Stimulated activated CD4-positive, alpha-beta T cell treated with anti-CD3 and anti-CD28 coated beads, Interleukin-4, amount 100 ng/mL, for 24 hours (primary cell): Measurements from ENCODE around the gene C2orf80.
"Not testable (repeated sequence)": the region's sequence is repeated elsewhere in the genome, so short reads cannot be mapped to it uniquely, and the experiment has no call there.

Source experiments
- DNase-seq: peaks from one replicate; pipeline ENCODE4 v3.0.0-alpha.2; 2020

Gene C2orf80

DNA sequence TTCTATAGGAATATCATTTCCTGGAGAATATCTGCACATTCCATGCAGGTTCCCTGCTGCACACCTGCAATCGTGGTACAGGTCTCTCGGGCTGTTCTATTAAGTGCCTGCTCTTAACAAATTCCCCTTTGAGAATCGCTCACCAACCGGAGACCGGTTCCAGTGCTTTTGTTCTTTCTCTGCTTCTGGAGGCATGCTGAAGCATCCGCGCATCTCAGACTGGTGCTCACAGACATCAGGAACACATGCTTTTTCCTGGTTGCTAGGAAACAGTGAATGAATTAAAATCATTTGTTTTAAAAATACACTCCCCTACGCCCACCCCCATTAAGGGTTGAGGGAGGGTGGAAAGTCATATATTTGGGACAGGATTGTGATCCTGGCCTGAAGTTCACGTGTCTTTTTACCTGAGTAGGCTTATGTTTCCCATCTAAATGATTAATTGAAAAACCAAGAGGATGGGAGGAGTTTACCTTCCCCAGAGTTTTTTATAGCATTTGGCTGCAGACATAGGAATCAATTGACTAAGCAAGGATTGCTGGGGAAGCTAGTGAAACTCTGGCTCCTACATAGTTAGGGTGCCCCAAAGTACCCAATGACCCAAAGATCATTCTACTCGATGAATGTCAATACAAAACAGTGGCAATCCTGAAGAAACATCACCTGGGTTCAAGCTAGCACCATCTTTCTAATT is at the start of gene C2orf80:
TSS of gene C2orf80 (minus strand) at position 221 of the 694 bp plus-strand sequence. CDS start 3,044 bp downstream, outside the sequence.
- DNase-seq, result no peak

GRCh38 chr2:208235860-208236259 is 46.0 kb upstream of the C2orf80 start:
- DNase-seq, result no peak

GRCh38 chr2:208234786-208235185 is 45.0 kb upstream of the C2orf80 start:
- no peak for DNase-seq

GRCh38 chr2:208228476-208228875 is 38.6 kb upstream of the C2orf80 start:
- no peak for DNase-seq

- no peak for DNase-seq
Observed at GRCh38 chr2:208227581-208228232, 37.9 kb upstream of the C2orf80 start.

DNA sequence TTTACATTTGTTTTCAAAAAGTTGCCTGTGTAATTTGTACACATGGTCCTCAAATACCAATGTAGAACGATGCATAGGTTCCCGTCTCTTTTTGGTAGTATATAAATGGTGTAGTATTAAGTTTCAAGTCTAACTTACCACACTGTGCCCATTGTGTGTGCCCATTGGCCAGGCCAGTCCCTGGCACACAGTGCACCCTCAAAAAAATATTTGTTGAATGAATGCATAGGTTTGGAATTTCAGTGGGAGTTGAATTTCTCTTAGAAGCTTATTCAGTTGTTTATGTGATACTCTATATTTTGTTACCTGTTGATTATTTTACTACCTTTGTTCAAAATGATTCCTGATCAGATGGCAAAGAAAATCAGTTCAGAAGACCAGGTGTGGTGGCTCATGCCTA is 35.0 kb upstream of the C2orf80 start:
- no peak for DNase-seq

GRCh38 chr2:208222351-208222750 is 32.5 kb upstream of the C2orf80 start:
- DNase-seq, result no peak

- not testable (repeated sequence) for DNase-seq
Observed at GRCh38 chr2:208221873-208222272, 32.0 kb upstream of the C2orf80 start.

DNA sequence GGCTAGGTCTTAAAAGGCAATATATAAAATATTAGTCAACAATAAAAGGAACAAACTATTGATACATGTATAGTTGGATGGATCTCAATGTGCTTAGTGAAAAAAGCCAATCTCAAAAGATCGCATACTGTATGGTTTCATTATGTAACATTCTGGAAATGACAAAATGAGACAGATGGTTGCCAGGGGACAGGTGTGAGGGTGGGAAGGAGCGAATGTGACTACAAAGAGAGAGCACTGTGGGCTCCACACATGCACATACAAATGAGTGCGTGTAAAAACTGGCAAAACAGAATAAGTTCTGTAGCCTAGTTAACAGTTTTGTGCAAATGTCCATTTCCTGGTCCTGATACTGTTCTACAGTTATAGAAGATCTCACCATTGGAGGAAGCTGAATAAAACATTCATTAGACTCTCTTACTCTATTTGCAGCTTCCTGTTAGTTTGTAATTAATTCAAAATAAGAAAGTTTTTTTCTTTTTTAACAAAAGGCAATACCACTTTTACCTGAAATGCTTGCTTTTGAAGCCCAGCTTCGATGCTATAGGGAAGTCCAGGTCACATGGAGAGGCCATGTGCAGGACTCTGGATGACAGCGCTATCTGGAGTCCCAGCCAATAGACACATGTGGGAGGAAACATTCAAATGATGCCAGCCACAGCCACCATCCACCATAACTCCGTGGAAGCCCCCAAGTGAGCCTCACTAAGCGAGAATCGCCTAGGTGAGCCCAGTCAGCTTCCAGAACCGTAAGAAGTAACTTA is 21.0 kb upstream of the C2orf80 start:
- DNase-seq, result no peak

- DNase-seq, result no peak
Observed at GRCh38 chr2:208208335-208209085, 18.7 kb upstream of the C2orf80 start.

DNA sequence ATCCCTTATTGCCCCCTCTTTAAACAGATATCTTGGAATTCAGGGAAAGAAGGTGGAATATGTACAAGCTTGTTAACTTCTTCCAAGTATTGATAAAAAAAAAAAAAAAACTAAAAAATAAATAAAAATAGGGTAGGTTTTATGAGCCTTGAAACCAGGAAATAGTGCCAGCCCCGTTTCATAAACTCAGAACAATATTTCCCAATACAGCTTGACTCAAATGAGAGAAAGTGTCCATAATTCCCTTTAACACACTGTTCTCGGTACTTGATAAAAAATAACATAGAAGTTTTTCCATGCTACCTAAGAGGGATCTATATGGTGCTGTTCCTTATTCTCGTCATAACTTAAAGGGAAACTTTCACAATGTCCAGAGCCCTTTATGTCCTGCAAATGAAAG is 17.9 kb upstream of the C2orf80 start:
- no peak for DNase-seq

DNA sequence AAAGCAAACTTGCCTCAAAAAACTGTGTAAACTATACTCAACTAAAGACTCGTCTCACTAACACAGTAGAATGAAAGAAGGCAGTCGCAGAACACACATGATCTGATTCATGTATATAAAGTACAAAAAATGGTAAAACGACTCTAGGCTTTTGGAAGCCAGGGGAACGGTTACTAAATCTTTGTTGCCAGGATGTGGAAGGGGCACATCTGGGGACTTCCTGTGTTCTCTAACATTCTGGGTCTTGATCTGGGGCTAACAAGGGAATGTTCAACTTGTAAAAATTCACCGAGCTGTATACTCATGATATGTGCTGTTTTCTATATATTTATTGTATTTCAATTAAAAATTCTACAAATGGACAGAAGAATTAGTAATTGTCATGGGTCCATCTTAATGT is 14.3 kb upstream of the C2orf80 start:
- DNase-seq, result no peak

DNA sequence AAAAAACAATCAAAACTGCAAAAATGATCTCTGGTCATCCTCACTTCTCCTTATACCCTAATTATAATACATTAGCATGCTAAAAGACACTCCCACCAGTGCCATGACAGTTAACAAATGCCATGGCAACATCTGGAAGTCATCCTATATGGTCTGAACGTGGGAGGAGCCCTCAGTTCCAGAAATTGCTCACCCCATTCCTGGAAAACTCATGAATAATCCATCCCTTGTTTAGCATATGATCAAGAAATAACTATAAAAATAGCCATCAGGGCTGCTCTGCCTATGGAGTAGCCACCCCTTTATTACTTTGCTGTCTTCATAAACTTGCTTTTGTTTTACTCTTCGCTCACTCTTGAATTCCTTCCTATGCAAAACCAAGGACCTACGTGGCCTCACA is 5.7 kb upstream of the C2orf80 start:
- DNase-seq, result no peak

DNA sequence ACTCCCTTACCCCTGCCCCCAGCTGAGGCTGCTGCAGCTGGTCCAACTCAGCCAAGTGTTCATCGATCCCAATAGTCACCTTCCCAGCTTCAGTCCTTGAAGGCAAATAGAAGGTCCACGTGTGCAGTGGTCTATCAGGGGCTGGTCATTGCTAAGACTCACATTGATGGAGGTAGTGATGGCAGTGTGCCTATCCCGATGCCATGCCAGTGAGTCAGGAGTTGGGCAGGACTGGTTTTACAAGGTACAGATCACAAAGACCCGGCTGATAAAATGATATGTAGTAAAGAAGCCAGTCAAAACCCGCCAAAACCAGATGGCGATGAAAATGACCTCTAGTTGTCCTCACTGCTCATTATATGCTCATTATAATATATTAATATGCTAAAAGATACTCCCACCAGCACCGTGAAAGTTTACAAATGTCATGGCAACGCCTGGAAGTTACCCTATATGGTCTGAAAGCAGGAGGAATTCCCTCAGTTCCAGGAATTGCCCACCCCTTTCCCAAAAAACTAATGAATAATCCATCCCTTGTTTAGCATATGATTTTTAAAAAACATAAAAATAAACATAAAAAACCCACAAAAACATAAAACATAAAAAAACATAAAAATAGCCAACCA is 2.9 kb upstream of the C2orf80 start:
- DNase-seq, result no peak

DNA sequence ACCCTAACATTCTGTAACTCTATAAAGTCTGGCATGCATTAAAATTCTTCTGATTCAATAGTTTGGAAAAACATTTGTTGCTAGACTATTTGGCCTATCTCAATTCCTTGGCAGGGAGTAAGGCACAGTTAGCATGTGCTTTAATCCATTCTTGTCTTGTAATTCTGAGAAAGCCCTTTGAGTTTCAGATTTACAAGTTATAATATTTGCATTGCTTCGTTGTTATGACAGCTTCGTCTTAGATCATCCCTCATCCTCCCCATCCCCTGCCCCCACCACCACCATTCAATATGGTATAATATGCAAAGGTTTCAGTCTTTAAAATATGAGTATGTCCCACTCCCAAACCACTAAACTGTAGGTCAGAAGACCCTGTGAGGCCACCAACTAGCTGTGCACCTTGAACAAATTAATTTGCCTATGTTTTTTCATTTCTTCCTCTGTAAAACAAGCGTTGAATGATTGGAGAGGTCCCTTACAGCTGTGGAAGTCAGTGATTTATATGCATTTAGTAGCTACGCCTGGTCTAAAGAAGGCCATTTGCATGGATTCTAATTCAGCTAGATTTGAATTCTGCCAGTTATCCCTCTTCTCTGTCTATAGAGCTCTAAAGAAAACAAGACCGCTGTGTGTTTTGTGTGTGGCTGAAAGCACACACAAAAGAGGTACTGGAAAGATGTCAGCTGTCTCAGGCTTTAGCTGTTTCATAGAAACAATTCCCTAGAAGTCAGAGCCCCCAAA is 591 bp downstream of the C2orf80 start:
- DNase-seq, result no peak

DNA sequence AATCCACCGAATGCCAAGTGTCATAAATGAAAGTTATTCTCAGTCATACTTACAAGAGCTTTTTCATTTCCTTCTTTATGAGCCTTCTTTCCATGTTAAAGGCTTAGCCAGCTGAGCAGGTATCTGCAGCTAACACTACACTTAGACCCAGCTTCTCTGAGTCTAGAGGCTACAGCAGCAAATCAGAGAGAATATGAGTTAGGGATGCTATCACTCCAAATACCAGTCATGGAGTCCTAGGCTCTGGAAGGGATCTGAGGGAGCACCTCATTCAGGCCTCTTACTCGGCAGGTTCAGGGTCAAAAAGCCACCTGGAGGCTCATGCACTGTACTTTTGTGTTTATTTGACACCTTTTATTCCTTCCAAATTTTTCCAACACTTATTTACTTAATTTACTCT is 2.9 kb downstream of the C2orf80 start:
- no peak for DNase-seq

GRCh38 chr2:208186465-208186864 is 3.4 kb downstream of the C2orf80 start:
- no peak for DNase-seq

- DNase-seq, result no peak
Observed at GRCh38 chr2:208183972-208184705, 5.7 kb downstream of the C2orf80 start.

DNA sequence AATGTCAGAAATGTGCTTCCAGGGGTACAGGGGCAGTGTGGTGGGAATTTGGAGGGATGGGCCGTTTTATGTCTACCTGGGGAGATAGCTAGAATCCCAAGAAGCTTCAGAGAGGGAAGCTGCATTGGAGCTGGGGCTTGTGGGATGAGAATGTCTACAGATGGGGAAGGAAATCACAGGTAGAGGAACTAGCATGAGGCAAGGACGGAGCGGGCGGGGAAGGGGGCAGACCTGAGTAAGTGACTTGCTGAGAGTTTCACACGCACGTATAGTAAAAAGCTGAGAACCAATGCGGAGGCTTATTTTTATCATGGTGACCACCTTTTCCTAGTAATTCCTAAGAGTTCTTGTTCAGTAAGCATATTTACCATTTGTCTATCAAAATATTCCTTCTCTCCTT is 6.3 kb downstream of the C2orf80 start:
- DNase-seq, result no peak

GRCh38 chr2:208182835-208183234 is 7.0 kb downstream of the C2orf80 start:
- no peak for DNase-seq

DNA sequence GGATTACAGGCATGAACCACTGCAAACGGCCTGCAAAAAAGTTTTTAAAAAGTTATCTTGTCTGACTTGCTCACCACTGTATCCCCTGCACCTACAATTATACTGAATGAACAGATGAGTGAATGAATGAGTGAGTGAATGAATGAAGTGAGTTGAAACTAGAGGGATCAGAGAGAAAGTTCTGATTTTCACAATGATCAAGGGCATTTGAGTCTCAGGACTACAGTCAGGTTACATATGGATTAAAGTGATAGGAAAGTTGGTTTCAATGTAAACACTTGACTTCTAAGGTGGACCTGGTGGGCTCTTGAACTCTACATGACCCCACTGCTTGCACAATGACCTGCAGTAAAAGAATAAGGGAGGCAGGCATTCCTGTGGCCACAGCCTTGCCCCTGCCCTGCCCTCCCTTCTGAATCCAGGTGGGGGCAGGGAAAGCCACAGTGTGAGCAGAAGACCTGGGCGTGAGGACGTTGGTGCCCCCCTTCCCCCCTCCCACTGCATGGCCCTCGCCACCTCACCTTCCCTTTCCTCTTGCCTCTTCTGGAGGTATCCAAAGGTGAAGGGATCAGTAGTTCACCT is 10.7 kb downstream of the C2orf80 start:
- no peak for DNase-seq
